NCI-H2029 treated with DMSO at 0.1 percent for 48 hours (cell line): ENCODE measurements around the gene NT5C2.

Source experiments
- DNase-seq: peaks from one replicate; lab custom pipeline; 2025; lab: John Stamatoyannopoulos, UW

Gene NT5C2

GRCh38 chr10:103123282-103124024 is 69.6 kb downstream of the NT5C2 start:
- DNase-seq: no peak

DNA sequence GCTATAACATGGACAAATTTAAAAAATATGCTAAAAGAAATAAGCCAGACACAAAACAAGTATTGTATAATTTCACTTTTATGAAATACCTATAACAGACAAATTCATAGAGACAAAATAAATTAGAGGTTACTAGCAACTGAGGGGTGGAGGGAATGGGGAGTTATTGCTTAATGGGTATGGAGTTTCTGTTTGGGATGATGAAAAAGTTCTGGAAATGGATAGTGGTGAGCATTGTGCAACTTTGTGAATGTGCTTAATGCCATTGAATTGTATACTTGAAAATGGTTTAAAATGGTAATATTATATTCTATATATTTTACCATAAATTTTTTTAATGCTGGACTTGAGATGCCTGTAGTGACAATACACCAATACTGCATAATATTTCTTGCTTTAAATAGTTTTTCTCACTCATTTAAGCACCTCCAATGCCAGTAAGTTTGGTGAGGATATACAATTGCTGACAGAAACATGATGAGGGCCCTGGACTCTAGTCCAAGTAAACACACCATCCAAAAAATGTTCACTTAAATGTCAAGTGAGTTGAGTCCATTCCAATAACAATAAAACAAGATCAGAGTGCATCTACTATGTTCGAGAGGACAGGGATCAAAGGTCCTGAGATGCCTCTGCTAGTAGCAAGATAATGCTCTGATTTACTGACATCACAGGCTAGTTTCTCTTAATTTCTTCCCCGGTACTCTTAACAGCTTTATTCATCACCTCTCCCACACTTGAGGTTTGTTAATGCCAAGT is 71.9 kb downstream of the NT5C2 start:
- no peak for DNase-seq

- no peak for DNase-seq
Measured at GRCh38 chr10:103120546-103120945, 72.5 kb downstream of the NT5C2 start.

GRCh38 chr10:103117247-103117646 is 75.8 kb downstream of the NT5C2 start:
- DNase-seq: no peak

- DNase-seq: no peak
Measured at GRCh38 chr10:103114876-103115275, 78.2 kb downstream of the NT5C2 start.

DNA sequence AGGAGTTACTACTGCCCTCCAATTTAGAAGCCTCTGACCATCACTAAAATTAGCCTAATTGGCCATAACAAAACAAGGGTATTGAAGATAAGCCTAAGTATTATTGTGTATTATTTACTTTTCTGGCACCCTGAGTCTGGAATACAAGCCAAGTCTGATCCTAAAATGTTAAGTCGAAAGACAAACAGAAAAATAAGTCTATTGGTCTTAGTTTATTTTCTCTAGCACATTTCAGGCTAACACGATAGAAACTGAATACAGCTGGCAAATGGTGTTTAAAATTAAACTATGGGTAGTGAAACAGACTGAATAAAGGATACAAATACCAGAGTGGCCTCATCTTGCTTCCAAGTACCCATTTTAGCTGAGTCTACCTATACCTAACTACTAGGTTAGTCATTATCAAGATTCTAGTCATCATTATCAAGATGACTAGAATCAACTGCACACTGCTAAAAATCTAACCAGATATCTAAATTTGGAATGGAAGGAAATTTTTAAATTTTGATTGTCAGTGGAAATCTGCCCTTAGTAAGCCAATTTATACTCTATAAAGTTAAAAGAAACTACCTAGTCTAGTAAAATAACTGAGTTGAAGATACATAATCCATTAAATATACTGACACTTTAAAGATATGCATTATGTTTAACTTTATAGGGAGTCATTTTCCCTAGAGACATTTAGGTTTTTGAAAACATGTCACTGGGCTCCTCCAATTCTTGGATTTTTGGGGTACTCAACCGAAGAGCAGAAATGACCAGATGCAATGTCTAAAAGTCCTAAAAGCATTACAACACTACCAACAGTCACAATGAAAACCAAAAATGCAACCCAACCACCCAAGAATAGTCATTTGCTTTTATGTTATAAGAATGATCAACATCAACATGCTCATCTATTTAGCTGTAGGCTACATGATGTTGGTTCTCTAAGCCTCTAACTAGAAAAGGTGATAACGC is 80.9 kb downstream of the NT5C2 start:
- no peak for DNase-seq

GRCh38 chr10:103111031-103111917 is 81.8 kb downstream of the NT5C2 start:
- no peak for DNase-seq

- no peak for DNase-seq
Measured at GRCh38 chr10:103110407-103110806, 82.7 kb downstream of the NT5C2 start.

DNA sequence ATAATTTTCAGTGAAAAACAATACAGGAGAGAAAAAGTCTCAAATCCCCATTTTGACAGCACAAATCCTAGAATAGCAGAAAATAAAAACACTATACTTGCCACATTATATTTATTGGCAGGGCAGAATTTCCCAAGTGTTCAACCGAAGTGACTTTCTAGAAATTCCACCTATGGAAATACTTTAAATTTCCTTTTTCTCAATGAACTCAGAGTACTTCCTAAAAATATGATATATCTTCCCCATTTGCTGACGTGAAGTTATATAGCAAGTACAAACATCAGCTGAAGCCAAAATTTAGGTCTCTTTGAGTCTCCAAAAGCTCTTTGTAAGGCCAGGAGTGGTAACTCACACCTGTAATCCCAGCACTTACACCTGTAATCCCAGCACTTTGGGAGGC is 83.3 kb downstream of the NT5C2 start:
- DNase-seq: no peak

DNA sequence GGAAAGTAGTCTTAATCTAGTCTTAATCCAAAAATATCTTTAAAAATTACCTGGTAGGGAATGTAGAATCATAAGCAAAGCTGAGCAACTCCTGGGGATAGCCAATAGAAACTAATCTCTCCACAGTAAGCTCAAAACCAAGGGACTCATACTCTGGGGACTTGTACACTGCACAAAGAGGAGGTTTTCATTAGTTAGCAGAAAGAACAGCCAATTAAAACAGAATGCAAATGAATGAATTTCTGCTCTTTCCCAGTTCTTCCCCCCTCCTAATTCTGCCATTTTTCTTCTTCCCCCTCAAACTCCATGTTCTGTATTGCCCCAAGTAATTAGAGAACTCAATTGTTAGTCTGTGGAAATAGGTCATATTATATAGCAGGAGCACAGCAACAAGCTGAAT is 86.5 kb downstream of the NT5C2 start:
- DNase-seq: no peak

DNA sequence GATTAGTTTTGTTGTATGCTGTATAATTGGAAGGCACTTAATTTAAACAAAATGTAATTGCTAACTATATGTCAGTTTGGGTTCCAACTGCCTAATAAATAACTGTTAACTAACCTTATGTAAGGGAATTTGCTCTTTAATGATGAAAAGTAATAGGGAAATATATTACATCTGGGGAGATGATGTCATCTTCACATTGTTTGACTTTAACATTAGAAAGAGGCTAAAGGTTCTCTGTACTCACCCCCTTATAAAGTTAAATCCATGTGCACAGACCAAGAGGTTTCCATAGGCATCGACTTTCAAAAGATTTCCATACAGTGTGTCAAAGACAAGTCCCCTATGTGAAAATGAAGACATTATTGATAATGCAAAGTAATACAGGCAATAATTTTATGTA is 87.6 kb downstream of the NT5C2 start:
- DNase-seq: no peak

- no peak for DNase-seq
Measured at GRCh38 chr10:103104721-103105120, 88.4 kb downstream of the NT5C2 start.

DNA sequence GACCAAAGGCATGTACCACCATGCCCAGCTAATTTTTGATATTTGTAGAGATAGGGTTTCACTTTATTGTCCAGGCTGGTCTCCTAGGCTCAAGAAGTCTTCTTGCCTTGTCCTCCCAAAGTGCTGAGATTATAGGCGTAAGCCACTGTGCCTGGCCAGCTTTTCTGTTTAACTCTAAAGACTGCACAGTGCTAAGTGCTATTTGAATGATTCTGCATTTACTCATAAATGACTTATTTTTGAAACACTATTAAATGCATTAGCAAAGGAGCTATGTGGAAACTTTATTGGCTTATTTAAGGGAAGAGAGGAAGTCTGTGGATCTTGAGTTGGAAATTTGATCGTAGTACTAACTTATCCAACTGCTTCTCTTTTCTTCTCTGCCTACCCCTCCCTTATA is 89.1 kb downstream of the NT5C2 start:
- DNase-seq: no peak

DNA sequence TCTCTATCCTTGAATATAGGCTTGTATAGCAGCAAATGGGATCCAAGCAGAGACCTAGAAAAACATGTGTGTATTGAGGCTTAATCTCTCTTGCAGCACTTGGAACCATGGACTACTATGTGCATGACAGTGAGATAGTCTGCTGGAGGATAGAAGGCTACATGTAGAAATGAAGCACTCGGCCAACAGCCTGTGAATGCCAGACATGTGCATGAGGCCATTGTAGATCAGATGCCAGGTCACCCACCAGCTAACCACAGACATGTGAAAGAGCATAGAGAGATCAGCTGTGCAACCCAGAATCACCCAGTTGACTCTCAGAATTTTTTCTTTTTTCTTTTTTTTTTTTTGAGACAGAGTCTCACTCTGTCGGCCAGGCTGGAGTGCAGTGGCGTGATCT is 90.9 kb downstream of the NT5C2 start:
- DNase-seq: no peak

- no peak for DNase-seq
Measured at GRCh38 chr10:103100620-103101019, 92.5 kb downstream of the NT5C2 start.

GRCh38 chr10:103098240-103098639 is 94.8 kb downstream of the NT5C2 start:
- no peak for DNase-seq

DNA sequence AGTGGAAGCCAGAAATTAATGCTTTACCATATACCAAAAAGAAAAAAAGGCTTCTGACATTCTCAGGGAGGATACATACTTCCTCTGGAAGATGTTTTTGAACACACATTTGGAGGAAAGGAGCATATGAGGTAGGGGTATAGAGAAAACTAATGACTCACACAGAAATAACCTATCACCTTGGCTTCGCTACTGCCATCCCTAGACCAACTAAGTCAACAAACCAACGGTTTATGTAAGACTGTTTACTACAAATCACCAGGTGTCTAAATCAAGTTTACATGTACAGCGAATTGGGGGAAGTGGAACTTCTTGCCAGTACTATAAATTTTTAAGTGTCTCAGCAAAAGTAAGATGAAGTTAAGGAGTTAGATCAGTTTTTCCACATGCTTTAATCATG is 96.9 kb downstream of the NT5C2 start:
- no peak for DNase-seq

DNA sequence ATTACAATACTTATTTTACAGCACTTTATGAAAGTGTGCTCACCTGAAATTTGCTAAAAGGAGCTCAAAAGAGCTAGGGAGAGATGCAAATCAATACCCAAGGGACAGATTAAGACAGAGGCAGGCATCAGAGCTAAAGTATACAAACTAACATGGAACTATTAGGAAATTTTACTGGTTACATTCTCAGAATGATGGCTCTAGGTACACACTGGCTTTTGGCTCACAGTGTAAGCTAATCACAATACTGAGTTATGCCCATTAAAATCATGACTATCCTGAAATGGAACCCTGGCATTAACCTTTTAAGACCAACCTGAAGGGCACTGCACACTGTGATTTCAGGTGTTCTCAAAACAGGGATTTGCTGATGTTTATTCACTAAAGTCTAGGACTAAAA is 98.1 kb downstream of the NT5C2 start:
- no peak for DNase-seq

GRCh38 chr10:103090911-103091310 is 102.2 kb downstream of the NT5C2 start:
- no peak for DNase-seq

DNA sequence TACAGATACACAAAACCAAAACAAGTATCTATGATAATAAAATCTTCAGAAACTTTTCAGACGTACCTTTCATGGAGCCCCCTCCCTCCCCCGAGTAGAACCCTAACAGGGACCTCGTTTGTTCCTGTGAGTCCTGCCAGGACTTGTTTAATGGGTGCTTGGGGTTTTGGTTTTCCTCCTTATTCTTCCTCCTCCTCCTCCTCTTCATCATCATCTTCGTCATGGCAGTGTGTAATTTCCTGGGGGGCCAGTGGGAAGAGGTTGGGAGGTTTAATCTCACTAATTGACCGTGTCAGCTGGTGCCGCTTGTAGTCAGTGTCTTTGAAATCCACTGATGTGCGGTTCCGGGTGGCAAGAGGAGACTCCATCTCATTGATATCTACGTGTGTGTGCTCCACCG is 103.6 kb downstream of the NT5C2 start:
- DNase-seq: no peak

DNA sequence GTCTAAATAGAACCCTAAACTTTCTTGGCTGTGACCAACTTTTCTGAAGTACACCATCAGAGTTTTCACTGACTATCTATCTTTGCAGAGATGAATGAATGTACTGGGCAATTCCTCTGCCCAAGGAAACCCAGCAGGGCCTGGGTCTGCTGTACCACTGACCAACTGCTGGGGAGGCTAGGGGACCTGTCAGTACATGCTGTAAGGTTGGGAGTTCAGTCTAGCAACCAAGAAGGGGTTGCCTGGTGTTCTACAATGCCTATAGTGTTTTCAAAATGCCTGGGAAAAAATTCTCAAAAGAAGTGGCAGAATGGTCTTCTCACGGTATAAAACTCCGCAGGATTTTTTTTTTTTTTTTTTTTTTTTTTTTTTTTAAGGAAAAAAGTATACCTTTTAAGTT is 106.3 kb downstream of the NT5C2 start:
- DNase-seq: no peak

GRCh38 chr10:103086261-103086660 is 106.8 kb downstream of the NT5C2 start:
- no peak for DNase-seq
